SK-N-DZ (cell line): ENCODE data around the gene ANKRD42.
"Not testable (repeated sequence)": the region's sequence is repeated elsewhere in the genome, so short reads cannot be mapped to it uniquely, and the experiment has no call there.

Experiments used
- DNase-seq: peaks from one replicate; pipeline ENCODE4 v3.0.0-alpha.2; 2015; ENCODE audit warnings: low spot score

The ANKRD42 gene

GRCh38 chr11:83172551-83172950 lies 21.0 kb upstream of the ANKRD42 start:
- DNase-seq, result no peak

GRCh38 chr11:83174008-83174407 lies 19.5 kb upstream of the ANKRD42 start:
- no peak for DNase-seq

- no peak for DNase-seq
Observed at GRCh38 chr11:83175815-83176214, 17.7 kb upstream of the ANKRD42 start.

GRCh38 chr11:83181815-83182214 lies 11.7 kb upstream of the ANKRD42 start:
- DNase-seq, result no peak

GRCh38 chr11:83185767-83186166 lies 7.7 kb upstream of the ANKRD42 start:
- DNase-seq, result no peak

- no peak for DNase-seq
Observed at GRCh38 chr11:83187465-83187864, 6.0 kb upstream of the ANKRD42 start.

GRCh38 chr11:83191491-83191890 lies 2.0 kb upstream of the ANKRD42 start:
- DNase-seq, result no peak

- no peak for DNase-seq
Observed at GRCh38 chr11:83191986-83192385, 1.5 kb upstream of the ANKRD42 start.

- DNase-seq, result no peak
Observed at GRCh38 chr11:83192606-83193245, 786 bp upstream of the ANKRD42 start.

- DNase-seq, result peak; percentile 24
Observed at GRCh38 chr11:83194281-83195142, 1.0 kb downstream of the ANKRD42 start.

GRCh38 chr11:83195143-83195466 lies 1.6 kb downstream of the ANKRD42 start:
- no peak for DNase-seq

- no peak for DNase-seq
Observed at GRCh38 chr11:83195649-83196048, 2.1 kb downstream of the ANKRD42 start.

GRCh38 chr11:83200035-83200434 lies 6.5 kb downstream of the ANKRD42 start:
- no peak for DNase-seq

GRCh38 chr11:83205608-83206185 lies 12.2 kb downstream of the ANKRD42 start:
- DNase-seq, result no peak

GRCh38 chr11:83206221-83206620 lies 12.7 kb downstream of the ANKRD42 start:
- no peak for DNase-seq

- DNase-seq, result not testable (repeated sequence)
Observed at GRCh38 chr11:83206771-83207382, 13.4 kb downstream of the ANKRD42 start.

- peak; percentile 41 for DNase-seq
Observed at GRCh38 chr11:83219095-83219494, 25.6 kb downstream of the ANKRD42 start.

GRCh38 chr11:83220260-83220659 lies 26.7 kb downstream of the ANKRD42 start:
- no peak for DNase-seq

- no peak for DNase-seq
Observed at GRCh38 chr11:83221694-83222093, 28.2 kb downstream of the ANKRD42 start.

- no peak for DNase-seq
Observed at GRCh38 chr11:83222499-83222898, 29.0 kb downstream of the ANKRD42 start.

- no peak for DNase-seq
Observed at GRCh38 chr11:83223457-83223856, 29.9 kb downstream of the ANKRD42 start.

- DNase-seq, result no peak
Observed at GRCh38 chr11:83235825-83236224, 42.3 kb downstream of the ANKRD42 start.
